NT2/D1 (cell line): ENCODE results near the gene PRICKLE1.

Source experiments
- SUZ12 ChIP-seq: IDR thresholded peaks from 2 replicates; pipeline ENCODE4 v1.6.1; 2011; ENCODE audit not compliant: insufficient read length, insufficient read depth; ENCODE audit errors: extremely low read depth
- YY1 ChIP-seq: IDR thresholded peaks from 2 replicates; pipeline ENCODE4 v1.6.1; 2011; ENCODE audit not compliant: insufficient read length, insufficient read depth

- TF ChIP-seq SUZ12 (no peak), YY1 (no peak)
Observed at GRCh38 chr12:42565633-42566032, 23.9 kb downstream of the PRICKLE1 start.
